GM18511 (cell line): ENCODE measurements around the gene OR6S1.
A peak's percentile ranks its signal among the peaks of the same experiment; 100 is the strongest.
"Not testable (repeated sequence)": the region's sequence is repeated elsewhere in the genome, so short reads cannot be mapped to it uniquely, and the experiment has no call there.

Source experiments
- ATAC-seq: cut with Tn5 transposase; IDR thresholded peaks from one replicate; pipeline ENCODE4 v1.9.1; 2021; ENCODE audit warnings: mild to moderate bottlenecking, moderate library complexity; ENCODE audit not compliant: unreplicated experiment

The OR6S1 gene

DNA sequence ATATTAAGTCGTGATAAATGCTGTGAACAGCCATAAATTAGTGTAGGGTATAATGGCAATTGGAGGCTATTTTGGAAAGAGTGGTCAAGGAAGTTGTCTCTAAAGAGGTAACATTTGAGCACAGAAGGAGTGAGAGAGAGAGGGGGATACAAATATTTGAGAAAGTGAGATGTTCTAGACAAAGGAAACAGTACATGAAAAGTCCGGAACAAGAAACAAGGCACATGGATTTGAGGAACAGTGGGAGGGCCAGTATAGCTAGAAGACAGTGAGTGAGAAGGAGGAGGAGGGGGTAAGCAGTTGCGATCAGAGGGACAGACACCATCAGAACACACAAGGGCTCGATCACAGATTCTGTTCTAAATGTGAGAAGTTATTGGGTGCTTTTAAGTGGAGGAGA is 30.2 kb downstream of the OR6S1 start:
- ATAC-seq = no peak

DNA sequence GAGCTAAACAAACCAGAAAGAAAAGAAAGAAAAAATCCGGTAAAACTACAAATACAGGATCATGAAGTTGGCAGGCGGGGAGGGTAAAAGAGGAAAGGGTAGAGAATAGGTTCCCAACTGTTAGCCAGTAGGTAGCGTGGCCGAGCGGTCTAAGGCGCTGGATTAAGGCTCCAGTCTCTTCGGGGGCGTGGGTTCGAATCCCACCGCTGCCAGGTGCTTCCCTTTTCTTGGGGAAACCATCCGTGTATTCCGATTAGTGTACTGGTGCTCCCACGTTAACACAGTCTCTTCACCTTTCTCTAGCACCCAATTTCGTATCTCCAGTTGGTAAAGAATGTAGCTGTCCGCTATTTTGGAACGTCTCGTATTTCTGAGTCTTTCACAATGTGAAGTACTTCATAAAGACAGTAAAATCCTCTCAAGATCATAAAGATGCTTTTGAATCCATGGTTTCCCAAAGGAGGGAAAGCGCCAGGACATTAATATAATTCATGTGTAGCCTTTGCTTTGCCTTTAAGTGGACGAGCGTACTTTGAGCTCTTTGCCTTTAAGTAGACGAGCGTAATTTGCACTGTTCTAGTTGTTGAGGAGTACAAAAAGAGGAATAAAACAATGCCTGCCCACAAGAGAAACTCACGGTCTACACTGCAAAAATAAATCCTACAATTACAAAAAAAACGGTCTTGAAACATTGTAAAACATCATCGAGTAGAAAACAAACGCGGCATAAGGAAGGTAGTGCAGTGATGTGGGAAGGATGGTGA is 31.3 kb downstream of the OR6S1 start:
- peak; percentile 12 for ATAC-seq

DNA sequence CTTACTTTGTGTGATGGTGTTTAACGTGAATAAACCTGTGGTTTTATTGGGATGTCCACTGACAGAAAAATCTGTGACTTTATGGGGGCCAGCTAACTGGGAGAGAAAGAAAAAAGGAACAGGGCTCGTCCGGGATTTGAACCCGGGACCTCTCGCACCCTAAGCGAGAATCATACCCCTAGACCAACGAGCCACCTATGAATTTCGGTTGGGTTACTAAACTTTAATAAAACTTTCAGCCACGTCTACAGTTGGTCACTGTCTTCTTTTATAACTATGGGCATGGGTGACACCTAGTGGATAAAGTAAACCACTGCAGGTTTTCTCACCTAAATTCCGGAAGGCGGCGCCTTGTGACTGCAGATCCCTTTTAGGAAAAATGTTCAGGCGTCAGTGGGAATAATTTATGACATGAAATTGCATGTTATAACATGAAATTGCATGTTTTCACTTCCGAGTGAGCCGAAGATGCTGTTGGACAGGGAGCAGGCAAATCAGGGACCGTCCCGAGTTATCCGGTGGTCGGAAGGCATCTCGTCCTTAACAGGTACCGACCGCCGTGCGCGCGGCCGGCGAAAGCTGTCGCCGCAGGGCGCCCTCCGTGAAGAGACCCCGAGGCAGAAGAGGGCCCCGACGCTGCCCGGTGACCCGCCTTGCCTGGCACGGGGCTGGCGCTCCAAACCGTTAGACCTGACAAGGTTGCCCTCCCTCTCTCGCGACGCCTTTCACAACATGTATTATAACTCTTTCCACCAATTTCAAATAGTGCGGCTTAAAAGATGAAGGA is 32.1 kb downstream of the OR6S1 start:
- peak; percentile 14 for ATAC-seq

GRCh38 chr14:20608383-20609110 is 32.9 kb downstream of the OR6S1 start:
- ATAC-seq = no peak

DNA sequence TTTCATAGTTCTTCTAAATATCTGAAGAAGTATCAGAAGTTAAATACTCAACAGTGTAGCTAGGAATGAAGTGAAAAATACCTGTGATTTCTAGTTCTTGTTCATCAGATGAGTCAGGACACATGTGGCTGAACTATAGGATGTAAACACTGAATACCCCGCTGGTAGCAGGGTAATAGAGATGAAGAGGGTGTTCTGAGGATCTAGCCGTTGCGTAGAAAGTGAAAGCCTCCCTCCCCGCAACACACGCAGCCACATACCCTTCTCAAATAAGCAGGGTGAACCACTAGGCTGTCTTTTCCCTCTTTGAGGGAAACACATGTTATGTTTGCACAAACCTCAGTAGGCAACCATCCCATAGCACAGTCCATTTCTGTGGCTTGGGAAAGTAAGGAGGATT is 33.9 kb downstream of the OR6S1 start:
- no peak for ATAC-seq

- no peak for ATAC-seq
Observed at GRCh38 chr14:20606902-20607242, 34.6 kb downstream of the OR6S1 start.

DNA sequence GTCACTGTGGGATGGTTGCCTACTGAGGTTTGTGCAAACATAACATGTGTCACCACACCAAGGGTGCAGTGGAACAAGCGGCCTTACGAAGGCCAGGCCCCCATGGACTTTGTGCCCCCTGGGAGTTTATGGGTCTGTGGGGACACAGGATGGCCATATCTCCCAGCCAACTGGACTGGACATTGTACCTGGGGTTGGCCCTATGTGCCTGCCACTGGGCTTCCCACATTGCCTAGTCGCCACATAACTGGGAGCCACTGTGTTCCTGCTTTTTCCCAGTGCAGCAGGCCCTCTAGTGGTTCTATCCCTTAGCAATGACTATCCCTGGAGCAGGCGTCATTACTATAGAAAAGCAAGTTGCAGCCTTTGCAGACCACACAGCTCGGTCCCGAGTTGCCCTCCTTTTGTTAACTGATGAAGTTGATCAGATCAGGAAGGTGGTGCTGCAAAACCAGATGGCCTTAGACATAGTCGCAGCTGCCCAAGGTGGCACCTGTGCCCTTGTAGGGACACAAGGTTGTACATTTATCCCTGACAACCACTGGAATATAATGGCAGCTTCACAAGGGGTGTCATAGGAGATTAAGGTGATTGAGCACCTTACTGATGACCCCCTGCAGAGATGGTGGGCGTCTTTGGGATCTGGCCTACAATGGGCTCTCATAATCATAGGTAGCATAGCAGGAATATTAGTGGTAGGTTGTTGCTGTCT is 35.1 kb downstream of the OR6S1 start:
- ATAC-seq = no peak

GRCh38 chr14:20603813-20604690 is 37.4 kb downstream of the OR6S1 start:
- ATAC-seq = no peak

GRCh38 chr14:20602583-20602982 is 38.9 kb downstream of the OR6S1 start:
- no peak for ATAC-seq

GRCh38 chr14:20601522-20601921 is 40.0 kb downstream of the OR6S1 start:
- ATAC-seq = no peak

- no peak for ATAC-seq
Observed at GRCh38 chr14:20597108-20597507, 44.4 kb downstream of the OR6S1 start.

DNA sequence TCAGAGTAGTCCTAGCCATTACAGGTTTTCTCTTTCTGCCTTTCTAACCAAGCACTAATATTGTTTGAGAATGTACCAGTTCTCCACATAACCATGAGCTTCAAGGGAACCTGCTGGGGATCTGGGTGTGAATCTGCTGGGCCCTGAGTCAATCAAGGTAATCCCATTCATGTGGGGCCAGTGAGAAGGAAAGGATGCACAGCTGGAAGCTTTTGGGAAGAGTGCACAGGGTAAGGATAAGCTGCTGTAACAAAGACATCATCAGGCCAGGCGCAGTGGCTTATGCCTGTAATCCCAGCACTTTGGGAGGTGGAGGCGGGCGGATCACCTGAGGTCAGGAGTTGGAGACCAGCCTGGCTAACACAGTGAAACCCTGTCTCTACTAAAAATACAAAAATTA is 45.8 kb downstream of the OR6S1 start:
- ATAC-seq = not testable (repeated sequence)

DNA sequence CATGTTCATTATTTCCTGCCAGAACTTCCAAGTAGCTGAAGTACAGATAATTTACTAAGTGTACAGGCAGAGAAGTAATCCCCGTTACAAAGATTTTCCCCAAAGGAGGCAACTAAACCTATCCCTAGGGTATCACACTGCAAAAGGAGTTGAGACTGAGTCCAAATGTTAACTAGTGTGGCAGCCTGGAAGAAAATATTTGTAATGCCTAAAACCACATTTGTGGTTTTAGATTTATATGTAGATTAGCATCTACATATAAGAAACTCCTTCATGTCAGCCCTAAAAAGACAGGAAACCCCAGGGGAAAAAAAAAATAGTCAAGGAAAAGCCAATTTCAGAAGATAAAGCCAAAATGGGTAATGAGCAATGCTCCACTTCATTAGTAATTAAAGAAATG is 48.9 kb downstream of the OR6S1 start:
- no peak for ATAC-seq

GRCh38 chr14:20591235-20591634 is 50.3 kb downstream of the OR6S1 start, which contains the start of gene RNASE12:
Gene RNASE12 (minus strand): TSS chr14:20591376. CDS start chr14:20590723, 653 bp downstream.
- ATAC-seq = no peak
